SHP77 treated with DMSO at 0.1 percent for 48 hours (cell line): ENCODE results near the gene SSRP1.
"Not testable (repeated sequence)": the region's sequence is repeated elsewhere in the genome, so short reads cannot be mapped to it uniquely, and the experiment has no call there.

Experiments
- DNase-seq: peaks from one replicate; lab custom pipeline; 2025; lab: John Stamatoyannopoulos, UW

The SSRP1 gene

DNA sequence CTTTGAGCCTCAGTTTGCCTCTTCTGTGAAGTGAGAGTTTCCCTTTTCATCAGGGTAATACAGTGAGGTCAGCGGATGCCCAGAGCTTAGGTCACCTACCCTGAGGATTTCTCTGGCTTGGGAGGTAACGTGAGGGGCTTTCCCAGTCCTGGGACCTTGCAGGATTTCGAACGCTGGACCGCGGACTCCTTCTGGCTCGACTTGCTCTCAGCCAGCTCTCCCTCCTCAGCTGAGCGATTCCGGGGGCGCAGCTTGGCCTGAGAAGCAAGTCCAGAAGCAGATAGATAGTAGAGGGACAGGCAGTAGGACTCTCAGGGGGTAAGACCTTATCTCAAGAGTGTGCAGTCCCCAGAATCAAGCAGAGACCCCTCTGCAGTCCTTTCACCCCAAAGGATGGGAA lies 34.9 kb downstream of the SSRP1 start:
- DNase-seq, result no peak

DNA sequence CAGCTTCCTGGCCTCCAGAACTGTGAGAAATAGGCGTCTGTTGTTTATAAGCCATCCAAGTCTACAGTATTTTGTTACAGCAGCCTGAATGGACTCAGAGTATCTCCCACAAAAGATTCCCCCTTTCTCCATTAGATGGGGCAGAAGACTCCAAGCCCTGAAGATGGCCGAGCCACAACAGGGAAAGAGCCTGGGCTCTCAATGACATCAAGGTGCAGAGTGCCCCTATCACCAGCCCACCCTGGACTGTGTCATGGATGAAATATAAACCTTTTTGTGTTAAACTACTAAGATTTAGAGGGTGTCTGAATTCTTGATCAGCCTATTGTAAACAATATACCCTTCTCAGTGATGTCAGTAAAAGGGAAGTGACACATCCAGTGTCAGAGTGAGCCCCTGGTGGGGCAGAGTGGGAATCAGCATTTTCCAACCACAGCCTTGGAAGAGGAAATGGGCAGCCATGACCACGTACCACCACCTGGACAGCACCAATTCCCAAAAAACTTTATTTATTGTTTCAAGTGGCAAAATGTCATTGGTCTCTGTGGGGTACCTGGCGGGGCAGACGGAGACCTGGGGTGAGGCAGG lies 36.4 kb downstream of the SSRP1 start:
- DNase-seq, result no peak

DNA sequence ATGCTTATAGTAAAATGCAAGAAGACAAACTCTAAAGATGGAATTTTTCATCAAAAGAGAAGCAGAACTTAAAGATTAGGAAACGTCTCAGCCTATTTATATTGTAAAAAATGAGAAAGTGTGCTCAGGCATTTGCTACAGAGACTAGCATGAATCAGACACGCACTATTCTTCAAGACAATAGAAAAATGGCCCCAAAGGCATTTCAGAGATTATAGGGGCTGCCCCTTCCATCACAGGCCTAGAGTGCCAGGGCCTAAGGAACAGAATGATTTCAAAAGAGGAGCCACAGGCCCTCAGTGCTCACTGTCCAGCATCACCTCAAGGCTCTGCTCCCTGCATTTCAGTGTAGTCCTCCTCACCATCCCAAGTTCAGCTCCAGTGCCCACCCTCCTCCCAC lies 38.5 kb downstream of the SSRP1 start:
- no peak for DNase-seq

DNA sequence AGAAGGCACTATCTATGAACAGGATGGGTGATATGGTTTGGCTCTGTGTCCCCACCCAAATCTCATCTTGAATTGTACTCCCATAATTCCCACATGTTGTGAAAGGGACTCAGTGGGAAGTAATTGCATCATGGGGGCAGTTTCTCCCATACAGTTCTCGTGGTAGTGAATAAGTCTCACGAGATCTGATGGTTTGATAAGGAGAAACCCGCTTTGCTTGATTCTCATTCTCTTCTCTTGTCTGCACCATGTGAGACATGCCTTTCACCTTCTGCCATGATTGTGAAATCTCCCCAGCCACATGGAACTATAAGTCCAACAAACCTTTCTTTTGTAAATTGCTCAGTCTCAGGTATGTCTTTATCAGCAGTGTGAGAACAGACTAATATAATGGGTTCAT lies 39.5 kb downstream of the SSRP1 start:
- not testable (repeated sequence) for DNase-seq

DNA sequence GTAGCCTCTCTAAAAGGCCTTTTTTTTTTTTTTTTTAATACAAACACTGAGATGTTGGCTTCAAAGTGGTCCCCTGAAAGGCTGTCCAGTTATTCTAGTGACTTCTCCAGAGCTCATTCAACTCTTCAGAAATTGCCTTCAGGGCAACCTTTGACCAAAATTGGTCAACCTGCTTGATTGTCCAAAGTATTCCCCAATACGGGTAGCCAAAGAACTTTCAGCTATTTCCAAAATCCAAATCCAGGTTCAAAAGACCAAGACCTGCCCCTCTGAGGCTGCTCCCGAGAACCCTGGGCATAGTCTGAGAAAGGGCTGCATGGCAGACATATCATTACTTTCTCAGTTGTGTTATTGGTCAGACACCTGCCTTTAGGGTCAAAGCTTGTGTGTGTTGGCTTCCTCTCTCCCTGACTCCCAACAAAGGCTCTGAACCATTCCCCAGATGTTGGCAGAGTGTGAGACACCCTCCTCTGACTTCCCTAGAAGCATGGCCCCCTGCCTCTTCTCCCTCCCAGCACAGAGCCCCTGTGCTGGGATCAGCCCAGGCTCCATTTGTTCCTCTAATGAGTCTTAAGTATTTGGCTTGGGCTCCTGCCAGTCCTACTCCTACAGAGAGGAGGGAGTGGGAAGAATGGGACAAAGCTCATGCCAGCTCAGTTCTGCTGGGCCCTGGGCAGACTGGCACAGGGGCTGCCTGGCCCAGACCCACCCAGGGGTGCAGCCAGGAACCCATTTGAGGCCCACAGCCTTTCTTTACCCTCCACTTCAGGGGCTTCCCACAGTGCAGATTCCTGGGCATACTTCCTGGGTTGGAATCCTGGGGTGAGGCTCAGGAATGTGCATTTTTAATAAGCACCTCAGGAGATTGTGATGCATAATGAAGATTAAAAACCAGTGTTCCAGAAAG lies 41.2 kb downstream of the SSRP1 start:
- no peak for DNase-seq

DNA sequence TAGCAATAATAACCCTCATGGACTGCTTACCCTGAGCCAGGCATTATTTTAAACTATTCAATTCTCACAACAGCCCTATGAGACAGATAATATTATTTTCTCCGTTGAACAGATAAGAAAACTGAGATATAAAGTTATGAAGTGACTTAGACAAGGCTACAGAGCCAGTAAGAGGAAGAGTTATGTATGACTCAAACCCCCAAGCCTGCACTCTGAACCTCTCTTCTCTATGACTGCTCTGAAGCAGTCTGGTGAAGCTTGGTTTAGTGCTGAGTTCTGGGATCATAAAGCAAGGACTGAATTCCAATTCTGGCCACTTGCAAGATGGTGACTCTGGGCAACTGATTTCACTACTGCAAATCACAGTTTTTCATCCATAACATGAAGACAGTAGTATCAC lies 45.4 kb downstream of the SSRP1 start:
- no peak for DNase-seq

DNA sequence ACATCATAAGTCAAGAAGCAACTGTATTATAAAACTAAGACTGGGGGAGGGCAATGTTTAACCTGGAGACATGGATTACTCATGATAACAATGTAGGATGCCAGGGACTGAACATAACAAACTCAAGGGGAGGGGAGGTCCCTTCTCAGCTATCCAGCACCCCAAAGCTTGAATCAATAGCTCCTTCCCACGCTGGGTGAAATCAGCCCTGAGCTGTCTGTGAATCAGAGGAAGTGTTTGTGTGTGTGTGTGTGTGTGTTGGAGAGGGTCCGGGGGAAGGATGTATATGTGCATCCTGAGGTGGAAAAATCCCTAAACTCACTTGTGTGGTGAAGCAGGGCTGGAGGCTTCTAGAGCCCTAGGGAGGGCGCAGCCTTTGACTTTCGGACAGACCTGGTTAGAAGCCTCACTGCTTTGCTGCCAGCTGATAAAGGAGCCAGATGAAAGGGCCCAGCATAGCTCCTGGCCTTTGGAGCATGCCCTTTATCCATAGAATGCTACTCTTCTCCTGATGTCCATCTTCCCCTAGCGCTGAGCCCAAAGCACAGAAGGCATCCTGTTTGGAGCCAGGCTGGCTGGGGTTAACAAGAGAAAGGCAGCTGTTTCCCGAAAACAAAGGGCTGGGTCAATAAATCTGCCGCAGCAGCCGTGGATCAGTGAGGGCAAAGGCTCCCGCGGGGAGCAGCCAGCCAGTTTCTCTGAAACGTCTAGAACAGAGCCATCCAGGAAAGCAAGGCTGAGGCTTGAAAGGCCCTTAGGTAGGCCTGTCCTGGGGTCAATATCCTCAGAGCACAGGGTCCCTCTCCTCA lies 46.7 kb downstream of the SSRP1 start:
- DNase-seq, result peak; percentile 40

DNA sequence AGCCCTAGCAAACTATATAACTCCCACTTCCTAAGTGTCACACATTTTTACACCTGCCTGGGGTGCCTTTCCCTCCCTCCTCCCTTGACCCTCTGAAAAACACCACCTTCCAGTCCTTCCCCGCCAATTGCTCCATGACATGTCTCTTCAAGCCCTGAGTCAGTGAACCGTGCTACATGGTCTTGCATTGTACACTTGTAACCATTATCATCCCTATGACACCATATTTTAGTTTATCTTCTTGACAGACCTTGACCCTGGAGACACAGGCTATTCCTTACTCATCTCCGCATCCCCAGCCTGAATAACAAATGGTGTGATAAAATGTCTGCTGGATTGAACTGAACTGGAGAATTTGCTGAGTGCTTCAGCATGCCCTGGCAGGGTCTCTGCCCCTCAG lies 47.8 kb downstream of the SSRP1 start:
- no peak for DNase-seq

DNA sequence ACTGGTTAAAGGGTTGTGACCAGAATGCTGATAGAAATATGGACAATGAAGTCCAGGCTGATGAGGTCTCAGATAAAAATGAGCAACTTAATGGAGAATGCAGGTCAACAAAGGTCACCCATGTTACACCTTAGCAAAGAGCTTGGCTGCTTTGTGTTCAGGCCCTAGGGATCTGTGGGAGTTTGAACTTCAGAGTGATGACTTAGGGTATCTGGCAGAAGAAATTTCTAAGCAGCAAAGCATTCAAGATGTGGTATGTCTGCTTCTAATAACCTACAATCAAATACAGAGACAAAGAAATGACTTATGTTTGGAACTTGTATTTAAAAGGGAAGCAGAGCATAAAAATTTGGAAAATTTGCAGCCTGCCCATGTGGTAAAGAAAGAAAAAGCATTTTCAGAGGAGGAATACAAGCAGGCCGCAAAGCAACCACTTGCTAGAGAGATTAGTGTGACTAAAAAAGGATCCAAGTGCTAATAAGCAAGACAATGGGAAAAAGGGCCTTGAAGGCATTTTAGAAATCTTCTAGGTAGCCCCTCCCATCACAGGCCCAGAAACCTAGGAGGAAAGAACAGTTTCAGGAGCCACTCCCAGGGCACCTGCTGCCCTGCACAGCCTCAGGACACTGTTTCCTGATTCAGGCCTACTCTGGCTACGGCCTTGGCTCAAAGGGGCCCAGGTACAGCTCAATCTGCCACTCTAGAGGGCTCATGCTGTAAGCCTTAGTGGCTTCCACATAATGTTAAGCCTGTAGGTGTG lies 52.3 kb downstream of the SSRP1 start:
- no peak for DNase-seq

DNA sequence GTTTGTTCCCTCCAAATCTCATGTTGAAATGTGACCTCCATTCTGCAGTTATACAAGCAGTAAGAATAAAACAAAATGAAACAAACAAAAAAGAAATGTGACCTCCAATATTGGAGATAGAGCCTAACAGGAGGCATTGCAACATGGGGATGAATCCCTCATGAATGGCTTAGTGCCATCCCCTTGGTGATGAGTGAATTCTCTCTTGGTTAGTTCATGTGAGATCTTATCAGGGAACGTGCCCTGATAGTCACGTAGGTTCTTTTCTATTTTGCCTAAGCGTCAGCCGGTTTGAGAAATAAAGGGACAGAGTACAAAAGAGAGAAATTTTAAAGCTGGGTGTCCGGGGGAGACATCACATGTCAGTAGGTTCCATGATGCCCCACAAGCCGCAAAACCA lies 54.1 kb downstream of the SSRP1 start:
- DNase-seq, result not testable (repeated sequence)

DNA sequence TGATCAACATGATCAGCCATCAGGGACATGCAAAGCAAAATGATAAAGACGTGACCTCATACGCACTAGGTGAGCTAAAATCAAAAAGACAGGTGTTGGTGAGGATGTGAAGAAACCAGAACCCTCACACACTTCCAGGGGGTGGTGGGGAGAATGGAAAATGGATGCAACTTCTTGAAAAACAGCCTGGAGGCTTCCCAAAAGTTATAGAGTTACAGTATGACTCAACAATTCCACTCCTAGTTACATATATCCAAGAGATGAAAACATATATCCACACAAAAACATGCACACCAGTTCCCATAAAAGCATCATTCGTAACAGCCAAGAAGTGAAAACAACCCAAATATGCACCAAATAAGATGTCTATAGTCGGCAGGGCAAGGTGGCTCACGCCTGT lies 56.6 kb downstream of the SSRP1 start:
- DNase-seq, result no peak

DNA sequence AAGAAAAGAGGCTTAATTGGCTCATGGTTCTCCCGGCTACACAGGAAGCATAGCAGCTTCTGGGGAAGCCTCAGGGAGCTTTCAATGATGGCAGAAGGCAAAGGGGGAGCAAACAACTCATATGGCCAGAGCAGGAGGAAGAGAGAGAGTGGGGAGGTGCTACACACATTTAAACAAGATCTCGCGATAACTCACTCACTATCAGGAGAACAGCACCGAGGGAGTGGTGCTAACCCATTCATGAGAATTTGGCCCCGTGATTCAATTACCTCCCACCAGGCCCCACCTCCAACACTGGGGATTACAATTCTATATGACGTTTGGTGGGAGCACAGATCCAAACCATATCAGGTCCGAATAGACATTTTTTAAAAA lies 57.0 kb downstream of the SSRP1 start:
- no peak for DNase-seq

DNA sequence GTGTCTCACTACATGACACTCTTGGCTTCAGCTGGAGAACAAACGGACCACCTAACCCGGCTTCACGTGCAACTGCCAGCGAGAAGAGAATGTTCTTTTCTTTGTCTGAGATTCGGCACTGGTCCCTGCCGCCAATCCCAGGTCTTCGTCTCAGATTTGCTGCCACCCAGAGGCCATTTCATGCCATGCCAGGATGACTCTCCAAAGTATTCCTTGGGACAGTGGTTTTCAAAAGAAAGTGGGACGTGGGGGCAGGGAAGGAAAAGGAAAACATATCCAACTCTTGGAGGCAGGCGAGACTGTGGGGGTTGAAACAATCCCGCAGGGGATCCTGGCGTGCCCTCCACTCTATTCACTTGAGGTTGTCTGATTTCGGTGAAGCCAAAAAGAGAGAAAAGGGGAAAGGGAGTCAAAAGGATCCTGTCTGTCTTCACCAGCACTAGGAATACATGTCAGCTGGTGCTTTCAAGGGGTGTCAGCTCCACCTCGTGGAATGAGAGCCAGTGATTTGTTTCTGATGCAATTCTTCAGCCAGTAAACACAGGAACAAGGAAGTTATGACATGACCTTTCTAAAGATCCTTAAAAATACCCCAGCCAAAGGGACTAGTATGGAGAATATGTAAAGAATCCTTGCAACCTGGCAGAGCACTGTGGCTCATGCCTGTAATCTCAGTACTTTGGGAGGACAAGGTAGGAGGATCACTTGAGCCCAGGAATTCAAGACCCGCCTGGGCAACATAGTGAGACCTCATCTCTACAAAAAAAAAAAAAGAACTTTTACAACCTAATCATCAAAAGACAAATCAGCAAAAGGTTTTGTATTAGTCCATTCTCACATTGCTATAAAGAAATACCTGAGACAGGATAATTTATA lies 57.6 kb downstream of the SSRP1 start:
- peak; percentile 7 for DNase-seq

DNA sequence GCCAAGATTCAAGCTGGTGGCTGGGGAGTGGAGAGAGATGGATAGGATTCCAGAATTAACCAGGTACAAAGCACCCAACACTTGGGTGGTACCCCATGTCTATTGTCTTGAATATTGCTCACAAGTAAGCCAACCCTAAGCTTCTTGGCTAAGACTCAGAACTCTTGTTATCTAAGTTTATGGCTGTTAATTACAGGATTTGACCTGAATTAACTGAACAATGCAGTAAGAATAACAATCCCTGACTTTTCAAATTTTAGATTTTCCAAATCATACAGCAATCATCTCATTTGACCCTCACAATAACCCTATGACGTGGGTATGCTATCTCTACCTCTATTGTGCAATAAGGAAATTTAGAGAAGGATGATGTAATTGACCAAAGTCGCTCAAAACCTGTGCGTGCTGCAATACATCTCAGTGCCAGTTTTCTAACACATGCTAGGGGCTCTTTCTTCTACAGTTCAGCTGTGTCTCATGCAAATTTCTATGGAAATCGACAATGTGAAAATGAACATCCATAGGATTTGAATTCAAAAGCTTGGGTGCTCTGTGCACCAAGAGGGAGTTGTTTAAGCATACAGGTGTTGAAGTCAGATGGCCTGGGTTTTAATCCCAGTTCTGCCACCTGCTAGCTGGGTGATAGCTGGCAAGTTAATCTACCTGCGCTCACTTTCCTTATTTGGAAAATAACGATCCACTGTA lies 58.6 kb downstream of the SSRP1 start:
- DNase-seq, result no peak

DNA sequence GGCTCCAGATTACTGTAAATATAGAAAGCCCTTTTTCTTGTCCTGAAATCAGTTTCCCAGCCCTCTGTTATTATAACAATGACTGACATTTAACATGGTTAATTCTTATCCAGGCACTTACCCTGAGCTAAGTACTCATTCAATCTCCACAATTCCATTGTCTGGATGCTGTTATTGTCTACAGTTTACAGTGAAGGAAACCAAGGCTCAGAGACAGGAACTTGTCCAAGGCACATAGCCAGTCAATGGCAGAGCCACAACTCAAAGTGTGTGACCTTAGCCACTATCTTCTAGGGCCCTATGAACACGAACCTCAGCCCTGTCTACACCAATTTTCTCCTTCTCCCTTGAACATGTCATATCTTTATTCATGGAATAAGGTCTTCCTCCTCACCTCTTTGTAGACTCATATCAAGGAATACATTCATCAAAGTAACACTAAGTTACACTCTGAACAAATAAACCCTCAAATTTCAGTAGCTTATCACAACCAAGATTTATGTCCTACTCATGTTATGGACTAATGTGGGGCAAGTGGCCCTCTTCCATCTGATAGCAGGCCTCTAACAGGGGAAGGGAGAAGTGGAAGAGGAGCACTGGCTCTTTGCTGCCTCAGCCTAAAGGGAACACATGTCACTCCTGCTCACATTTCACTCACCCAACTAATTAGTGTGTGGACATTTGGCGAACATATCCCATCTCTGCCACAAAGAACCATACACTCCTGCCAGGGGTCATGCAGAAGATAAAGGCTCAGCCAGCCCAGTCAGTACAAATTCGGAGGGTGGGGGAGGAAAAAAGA lies 59.3 kb downstream of the SSRP1 start:
- no peak for DNase-seq
